GM18499 (cell line): Measurements from ENCODE around the gene DTD2.
"Not testable (repeated sequence)": the region's sequence is repeated elsewhere in the genome, so short reads cannot be mapped to it uniquely, and the experiment has no call there.

ENCODE experiments used
- ATAC-seq: cut with Tn5 transposase; IDR thresholded peaks from one replicate; pipeline ENCODE4 v1.9.1; 2021; ENCODE audit warnings: moderate number of reproducible peaks; ENCODE audit not compliant: insufficient read depth, unreplicated experiment

The DTD2 gene

GRCh38 chr14:31456841-31457664 is at the start of gene DTD2:
TSS of gene DTD2 (minus strand) at chr14:31457506. CDS start at chr14:31457393, 113 bp downstream.
- peak; percentile 87 for ATAC-seq

- ATAC-seq = no peak
Measured at GRCh38 chr14:31505411-31505810, 48.1 kb upstream of the DTD2 start.

GRCh38 chr14:31501870-31502269 is 44.6 kb upstream of the DTD2 start:
- ATAC-seq = no peak

- ATAC-seq = no peak
Measured at GRCh38 chr14:31492759-31493498, 35.6 kb upstream of the DTD2 start.

GRCh38 chr14:31489691-31490090 is 32.4 kb upstream of the DTD2 start:
- peak; percentile 67 for ATAC-seq

GRCh38 chr14:31487886-31488285 is 30.6 kb upstream of the DTD2 start, which contains the start of gene GPR33:
TSS of gene GPR33 (minus strand) at chr14:31488039. CDS start at chr14:31483965, 4,074 bp downstream.
- ATAC-seq = no peak

- ATAC-seq = no peak
Measured at GRCh38 chr14:31486764-31487163, 29.5 kb upstream of the DTD2 start.

- ATAC-seq = no peak
Measured at GRCh38 chr14:31484754-31485153, 27.4 kb upstream of the DTD2 start.

- no peak for ATAC-seq
Measured at GRCh38 chr14:31480156-31480555, 22.9 kb upstream of the DTD2 start.

GRCh38 chr14:31479027-31479426 is 21.7 kb upstream of the DTD2 start:
- ATAC-seq = no peak

- ATAC-seq = no peak
Measured at GRCh38 chr14:31477248-31477647, 19.9 kb upstream of the DTD2 start.

- ATAC-seq = no peak
Measured at GRCh38 chr14:31476131-31476866, 19.0 kb upstream of the DTD2 start.

GRCh38 chr14:31466554-31466953 is 9.2 kb upstream of the DTD2 start:
- no peak for ATAC-seq

GRCh38 chr14:31465111-31465510 is 7.8 kb upstream of the DTD2 start:
- no peak for ATAC-seq

- ATAC-seq = not testable (repeated sequence)
Measured at GRCh38 chr14:31462450-31462849, 5.1 kb upstream of the DTD2 start.

- ATAC-seq = no peak
Measured at GRCh38 chr14:31461545-31461944, 4.2 kb upstream of the DTD2 start.

- ATAC-seq = no peak
Measured at GRCh38 chr14:31457665-31458659, 656 bp upstream of the DTD2 start.

GRCh38 chr14:31449971-31450610 is 7.2 kb downstream of the DTD2 start:
- ATAC-seq = peak; percentile 54

- no peak for ATAC-seq
Measured at GRCh38 chr14:31449136-31449535, 8.2 kb downstream of the DTD2 start.
